ENCODE measurements around the gene C14orf93.
"Not testable (repeated sequence)": the region's sequence is repeated elsewhere in the genome, so short reads cannot be mapped to it uniquely, and the experiment has no call there.

C14orf93 gene

GRCh38 chr14:22973217-22974032, 36.5 kb downstream of the C14orf93 start:
- DNase-seq (ENCODE audit: low read depth) = peak; percentile 10

DNA sequence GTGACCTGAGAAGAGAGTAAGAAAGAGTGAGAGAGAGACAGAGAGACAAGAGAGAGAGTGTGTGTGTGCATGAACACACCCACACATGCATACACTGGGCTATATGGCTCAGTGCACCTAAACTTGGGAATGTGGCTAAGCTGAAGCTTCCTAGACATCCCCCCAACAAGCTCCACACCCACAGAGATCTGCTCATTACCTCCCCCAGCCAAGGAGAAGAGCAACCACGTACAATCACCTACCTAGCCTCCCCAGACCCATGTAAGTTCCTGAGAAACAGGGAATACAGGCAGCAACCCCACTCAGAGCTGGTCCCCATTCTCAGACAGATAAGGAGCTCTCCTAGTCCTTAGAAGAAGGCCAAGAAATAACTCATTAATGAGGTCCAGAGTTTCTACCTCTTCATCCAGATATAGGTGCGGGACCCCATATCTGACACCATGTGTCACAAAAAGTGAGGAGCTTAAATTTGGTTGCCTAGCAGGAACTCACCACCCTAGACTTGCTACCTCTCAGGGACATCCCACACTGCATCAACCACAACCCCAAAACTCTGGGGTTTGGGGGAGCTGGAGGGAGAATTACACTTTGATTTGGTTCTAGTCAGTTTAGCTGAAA, 37.5 kb downstream of the C14orf93 start:
- no peak for DNase-seq (ENCODE audit: low read depth)

DNA sequence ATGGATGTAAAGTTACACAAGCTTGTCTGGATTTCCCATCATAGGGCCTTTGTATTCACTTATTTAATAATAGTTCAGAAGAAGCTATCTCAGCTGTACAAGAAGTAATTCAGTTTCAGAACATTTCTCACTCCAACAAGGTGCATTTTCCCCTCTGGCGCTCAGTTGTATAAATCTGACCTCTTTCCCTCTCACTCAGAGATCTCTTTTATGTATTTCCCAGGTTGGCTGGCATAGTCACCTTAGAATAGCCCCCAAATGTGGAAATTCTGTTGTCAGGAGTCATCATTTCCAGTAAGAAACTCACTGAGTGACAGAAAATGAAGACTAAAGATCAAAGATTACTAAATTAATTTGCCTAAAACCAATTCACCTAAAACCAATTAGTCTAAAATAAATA, 38.8 kb downstream of the C14orf93 start:
- no peak for DNase-seq (ENCODE audit: low read depth)

DNA sequence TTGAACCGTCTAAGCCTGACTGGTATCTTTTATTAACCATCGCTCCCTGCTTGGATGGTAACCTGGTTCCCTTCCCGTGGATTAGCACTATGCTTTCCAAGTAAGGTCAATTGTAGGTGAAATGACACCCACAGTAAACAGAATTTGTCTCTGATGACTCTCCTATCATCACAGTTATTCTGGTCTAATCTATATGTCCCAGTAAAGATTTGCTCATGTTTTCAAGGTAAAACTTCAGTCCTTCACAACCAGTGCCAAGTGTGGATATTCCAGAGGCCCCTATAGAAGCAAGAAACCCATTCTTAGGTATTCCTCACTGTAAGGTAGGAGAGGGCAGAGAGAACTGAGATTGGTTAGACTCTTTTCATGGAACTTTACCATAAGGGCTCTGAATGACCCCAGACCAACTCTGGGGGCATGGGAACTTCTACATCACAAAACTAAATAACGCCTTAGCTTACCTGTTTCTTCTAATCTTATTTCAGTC, 43.1 kb downstream of the C14orf93 start:
- DNase-seq (ENCODE audit: low read depth) = no peak

GRCh38 chr14:22965916-22966782, 43.8 kb downstream of the C14orf93 start:
- not testable (repeated sequence) for DNase-seq (ENCODE audit: low read depth)

GRCh38 chr14:22962061-22962676, 47.8 kb downstream of the C14orf93 start:
- no peak for DNase-seq (ENCODE audit: low read depth)

DNA sequence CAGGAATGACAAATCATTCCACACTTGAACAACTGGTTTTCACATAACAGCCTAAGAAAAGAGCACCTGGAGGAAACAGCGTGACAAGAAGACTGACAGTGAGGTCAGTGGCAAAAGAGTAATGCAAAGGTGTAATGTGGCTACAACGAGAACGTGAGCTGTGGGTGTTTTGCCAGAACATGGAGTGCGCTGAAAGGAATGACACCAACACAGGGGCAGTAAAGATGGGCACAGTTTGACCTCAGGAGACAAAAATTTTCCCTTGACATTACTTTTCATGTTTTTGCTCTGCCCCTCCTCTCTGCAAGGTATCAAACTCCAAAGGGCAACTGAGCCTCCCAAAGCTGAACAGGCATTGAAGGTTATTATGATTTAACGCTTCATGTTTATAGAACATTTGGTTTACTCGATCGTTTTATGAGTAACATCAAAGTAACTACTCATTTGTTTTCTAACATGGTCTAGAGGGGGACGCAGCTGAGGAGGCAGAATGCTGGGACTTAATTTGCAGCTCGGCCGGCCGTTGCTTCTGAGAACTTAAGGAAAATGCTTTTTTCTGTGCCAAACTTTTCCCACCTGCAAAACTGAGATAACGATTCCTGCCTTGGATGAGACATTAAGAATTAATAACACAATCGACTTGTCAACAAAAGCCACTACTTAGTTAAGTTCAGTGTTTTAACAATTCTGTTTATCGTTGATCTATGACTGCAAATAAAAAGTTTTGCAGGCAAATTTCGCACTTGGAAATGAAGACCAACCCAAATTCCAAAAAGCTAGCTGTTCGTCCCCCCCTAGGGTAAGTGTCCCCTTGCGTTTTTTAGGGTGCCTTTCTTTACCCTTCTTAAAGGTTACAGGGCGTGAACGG, 54.0 kb downstream of the C14orf93 start:
- DNase-seq (ENCODE audit: low read depth) = no peak

DNA sequence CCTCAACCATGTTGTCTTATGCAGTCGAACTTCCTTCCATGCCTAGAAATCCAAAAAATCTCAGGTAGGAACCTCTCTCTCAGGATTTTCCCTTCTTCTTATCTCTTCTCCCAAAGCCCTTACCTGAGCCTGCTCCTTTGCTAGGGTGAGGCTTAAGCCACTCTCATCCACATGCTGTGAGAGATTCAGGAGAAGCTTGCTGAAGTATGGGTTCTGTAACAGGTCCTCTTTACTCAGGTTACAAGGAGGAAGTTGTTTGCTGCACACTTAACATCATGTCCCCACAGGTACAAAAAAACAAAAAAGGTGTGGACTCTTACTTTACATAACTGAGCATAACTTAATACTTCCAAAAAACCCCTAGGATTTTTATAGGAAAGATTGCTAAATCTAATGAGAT, 57.5 kb downstream of the C14orf93 start:
- no peak for DNase-seq (ENCODE audit: low read depth)

GRCh38 chr14:22951795-22952194, 58.1 kb downstream of the C14orf93 start:
- DNase-seq (ENCODE audit: low read depth) = not testable (repeated sequence)

- no peak for DNase-seq (ENCODE audit: low read depth)
Observed at GRCh38 chr14:22945642-22946041, 64.3 kb downstream of the C14orf93 start.

- DNase-seq (ENCODE audit: low read depth) = no peak
Observed at GRCh38 chr14:22939684-22940083, 70.3 kb downstream of the C14orf93 start.
